Ectodermal cell (in vitro differentiated cells): ENCODE data around the gene MBNL2.
A peak's percentile ranks its signal among the peaks of the same experiment; 100 is the strongest.

ENCODE experiments used
- H3K27ac ChIP-seq: 2 replicates; pipeline ENCODE4 v1.7.0; 2013; ENCODE audit warnings: mild to moderate bottlenecking, low read depth, low read length; ENCODE audit not compliant: insufficient read depth, poor library complexity, severe bottlenecking
- H3K27me3 ChIP-seq: 2 replicates; pipeline ENCODE4 v1.7.0; 2013; ENCODE audit warnings: mild to moderate bottlenecking, low read length; ENCODE audit not compliant: insufficient read depth, control insufficient read depth, poor library complexity, severe bottlenecking
- H3K36me3 ChIP-seq: one replicate; pipeline ENCODE4 v1.7.0; 2013; ENCODE audit warnings: low read length; ENCODE audit not compliant: control insufficient read depth, insufficient read depth
- H3K4me1 ChIP-seq: one replicate; pipeline ENCODE4 v1.7.0; 2013; ENCODE audit warnings: low read length; ENCODE audit not compliant: control insufficient read depth, insufficient read depth
- H3K4me3 ChIP-seq: 2 replicates; pipeline ENCODE4 v1.7.0; 2013; ENCODE audit warnings: low read depth, low read length, control low read depth; ENCODE audit not compliant: insufficient read depth
- H3K9me3 ChIP-seq: 2 replicates; pipeline ENCODE4 v1.7.0; 2013; ENCODE audit warnings: mild to moderate bottlenecking, low read length, moderate library complexity; ENCODE audit not compliant: control insufficient read depth
- WGBS, 2 experiments: methylation state at CpG; one replicate each; pipeline ENCODE4 v1.1.7; 2013; ENCODE audit warnings: missing lambda C conversion rate in 2 of 2; 5-methylcytosine and 5-hydroxymethylcytosine counted together

MBNL2 gene

DNA sequence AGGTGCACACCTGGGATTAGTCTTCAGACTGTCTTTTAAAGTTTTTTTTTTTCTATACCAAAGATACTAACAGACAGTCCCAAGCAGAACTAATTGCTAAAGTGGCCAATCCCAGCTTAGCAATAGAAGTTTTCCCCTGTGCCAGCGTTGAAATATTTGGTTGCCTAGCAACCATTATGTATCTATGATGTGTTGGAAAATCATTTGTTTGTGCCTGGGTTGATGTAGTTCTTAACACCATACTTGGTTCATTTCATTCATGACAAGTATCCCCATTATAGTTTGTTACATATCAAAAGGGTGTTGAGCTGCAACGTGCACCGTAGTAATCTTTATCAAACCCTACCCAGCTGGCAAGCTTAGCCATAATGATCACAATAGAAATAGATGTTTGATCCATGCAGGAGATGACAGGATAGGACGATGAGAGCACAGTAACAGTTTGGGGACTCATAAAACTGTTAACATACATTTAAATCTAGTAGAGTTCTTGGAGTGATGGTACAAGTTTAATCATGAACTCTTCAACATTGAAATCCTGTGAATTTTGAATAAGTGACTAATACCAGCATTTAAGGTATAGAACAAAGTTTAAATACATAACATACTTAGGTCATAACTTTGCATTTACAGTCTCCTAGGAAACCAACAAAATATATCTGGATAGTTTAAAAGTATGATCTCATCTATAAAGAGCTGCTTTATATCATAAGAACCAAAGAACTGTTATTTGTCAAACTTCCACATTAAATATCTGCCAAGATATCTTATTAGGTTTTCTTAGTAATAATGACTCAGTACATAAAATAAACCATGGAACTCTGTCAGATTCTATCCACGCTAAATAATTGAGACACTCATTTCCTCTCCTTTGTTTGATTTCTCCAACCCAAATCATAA, 73.4 kb downstream of the MBNL2 start:
- no peaks in the 10 kb centered on the region for H3K36me3 ChIP-seq
- 89% methylated on average over 3 to 5 of the region's 5 CpGs for WGBS, 2 experiments
- no peak overlapping the region for H3K27ac ChIP-seq
- no peaks in the 10 kb centered on the region for H3K9me3 ChIP-seq
- H3K4me1 ChIP-seq, result no peaks in the 10 kb centered on the region
- H3K4me3 ChIP-seq, result no peak overlapping the region
- H3K27me3 ChIP-seq, result no peaks in the 10 kb centered on the region

DNA sequence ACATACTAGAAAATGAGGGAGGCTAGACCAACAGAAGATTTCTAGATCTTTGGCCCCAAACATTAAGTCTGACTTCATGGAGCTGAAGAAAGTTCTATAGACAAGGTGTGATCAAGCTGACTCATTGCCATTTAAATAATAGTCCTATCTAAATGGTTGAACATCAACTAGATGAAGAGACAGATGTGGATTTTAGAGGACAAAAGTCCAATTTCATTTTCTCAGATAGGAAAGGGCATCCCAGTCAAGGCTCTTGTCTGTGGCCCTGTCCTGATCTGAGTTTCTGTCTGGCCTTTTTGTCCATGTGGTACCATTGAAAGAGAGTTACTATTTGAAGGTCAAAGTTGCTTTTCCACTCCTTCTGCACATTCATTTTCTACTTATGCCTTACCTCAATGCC, 74.6 kb downstream of the MBNL2 start:
- Histone ChIP-seq H3K27ac (no peak overlapping the region), H3K27me3 (no peaks in the 10 kb centered on the region)

DNA sequence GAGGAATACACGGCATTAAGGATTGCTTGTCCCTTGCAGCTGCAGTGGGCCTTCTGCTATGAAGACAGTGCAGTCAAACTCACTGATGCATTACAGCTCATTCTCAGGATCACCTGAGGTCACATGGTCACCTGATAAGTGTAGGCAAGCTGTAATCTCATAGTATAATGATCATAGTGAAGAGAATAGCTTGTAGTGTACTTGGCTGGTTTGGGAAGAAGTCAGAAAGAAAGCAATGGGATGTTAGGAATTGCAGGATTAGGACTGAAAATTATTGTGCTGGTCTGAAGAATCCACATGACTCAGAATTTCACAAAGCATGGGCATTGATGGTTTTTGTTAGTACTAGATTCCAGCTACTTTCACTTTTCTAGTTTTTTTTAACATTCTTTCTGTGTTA, 76.7 kb downstream of the MBNL2 start:
- H3K4me3 ChIP-seq, result no peak overlapping the region
- no peak overlapping the region for H3K27ac ChIP-seq
- H3K9me3 ChIP-seq, result no peaks in the 10 kb centered on the region
- H3K27me3 ChIP-seq, result no peaks in the 10 kb centered on the region
- H3K4me1 ChIP-seq, result no peaks in the 10 kb centered on the region
- H3K36me3 ChIP-seq, result no peaks in the 10 kb centered on the region
- 93 to 100% methylated on average over 1 of the region's 1 CpG for WGBS, 2 experiments

More for the DNA sequence above, 74.6 kb downstream of the MBNL2 start:
- Histone ChIP-seq H3K4me1 (no peaks in the 10 kb centered on the region), H3K4me3 (no peak overlapping the region), H3K9me3 (no peaks in the 10 kb centered on the region), H3K36me3 (no peaks in the 10 kb centered on the region)

DNA sequence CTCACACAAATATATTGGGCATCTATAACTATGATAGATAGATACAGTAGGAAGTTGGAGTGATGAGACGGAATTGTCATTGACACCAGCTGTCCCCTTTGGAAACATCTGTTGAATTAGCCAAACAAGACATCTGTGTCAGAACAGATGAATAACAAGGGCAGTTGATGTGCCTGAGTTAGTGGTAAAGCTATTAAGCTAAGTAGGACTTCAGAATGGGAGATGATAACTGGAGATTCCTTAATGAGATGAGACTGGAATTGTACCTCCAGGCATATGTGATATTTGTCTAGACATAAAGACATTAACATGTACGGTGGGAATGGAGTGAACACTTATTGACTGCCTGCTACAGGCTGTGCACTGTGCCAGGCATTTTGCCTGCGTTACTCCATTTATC, 78.7 kb downstream of the MBNL2 start:
- no peak overlapping the region for H3K4me3 ChIP-seq
- 63 to 100% methylated on average over 1 to 3 of the region's 3 CpGs for WGBS, 2 experiments
- no peaks in the 10 kb centered on the region for H3K27me3 ChIP-seq
- H3K36me3 ChIP-seq, result no peaks in the 10 kb centered on the region
- H3K9me3 ChIP-seq, result no peaks in the 10 kb centered on the region
- no peaks in the 10 kb centered on the region for H3K4me1 ChIP-seq
- H3K27ac ChIP-seq, result no peak overlapping the region

DNA sequence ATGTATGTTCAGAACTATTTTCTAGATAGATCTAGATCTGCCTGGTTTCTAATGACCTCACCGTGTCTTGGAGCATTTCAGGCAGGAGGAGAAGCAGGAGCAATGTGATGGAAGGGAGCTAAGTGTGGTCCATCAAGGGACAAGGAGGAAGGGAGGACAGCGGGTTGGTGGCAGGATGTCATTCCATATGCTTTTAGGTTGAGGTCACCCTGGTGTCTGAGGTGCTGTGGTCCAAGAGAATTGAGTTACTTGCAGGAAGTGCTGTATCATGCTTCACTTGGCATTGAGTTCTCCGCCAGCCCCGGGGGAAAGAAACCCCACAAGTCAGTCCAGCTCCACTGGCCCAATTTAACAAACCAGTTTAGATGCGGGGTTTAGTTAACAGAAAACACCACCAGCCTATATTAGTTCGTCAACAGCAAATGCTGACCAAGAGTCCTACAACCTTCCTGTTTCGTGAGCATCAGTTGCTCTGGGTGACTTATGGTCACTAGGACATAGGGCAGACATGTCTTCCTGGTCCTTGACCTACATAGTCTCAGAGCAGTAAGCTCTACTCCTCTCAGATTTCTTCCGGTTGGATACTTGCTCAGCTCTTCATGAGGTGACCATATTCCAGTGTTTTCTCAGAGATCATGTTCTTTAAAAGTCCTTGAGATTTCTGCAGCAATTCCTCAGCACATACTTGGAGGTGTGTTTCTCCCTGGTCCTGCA, 79.4 kb downstream of the MBNL2 start:
- Histone ChIP-seq H3K9me3 (no peaks in the 10 kb centered on the region), H3K4me3 (no peak overlapping the region), H3K27me3 (no peaks in the 10 kb centered on the region), H3K27ac (no peak overlapping the region), H3K36me3 (no peaks in the 10 kb centered on the region), H3K4me1 (peaks cover 1% of the 10 kb centered on the region)
- WGBS, 2 experiments, result 94 to 95% methylated on average over 8 of the region's 8 CpGs

DNA sequence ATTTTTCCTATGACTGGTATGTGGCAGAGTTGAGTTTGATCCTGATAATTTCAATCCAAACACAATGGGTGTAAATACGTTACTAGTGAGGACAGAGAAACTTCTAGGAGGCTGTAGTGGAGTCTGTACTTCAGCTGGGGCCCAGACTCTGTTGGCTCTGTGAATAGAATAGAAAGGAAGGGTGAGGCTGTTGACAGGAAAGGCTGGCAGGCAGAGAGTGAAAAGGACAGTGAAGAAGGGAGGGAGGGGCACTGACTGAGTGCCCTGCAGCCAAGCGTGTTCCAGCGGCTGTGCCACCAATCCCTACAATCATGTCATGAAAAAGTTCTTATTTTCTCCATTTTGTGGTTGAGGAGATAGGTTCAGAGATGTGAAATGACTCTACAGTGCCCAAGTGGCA, 80.5 kb downstream of the MBNL2 start:
- Histone ChIP-seq H3K36me3 (no peaks in the 10 kb centered on the region), H3K9me3 (no peaks in the 10 kb centered on the region), H3K4me1 (peaks cover 4% of the 10 kb centered on the region), H3K27me3 (no peaks in the 10 kb centered on the region), H3K4me3 (no peak overlapping the region), H3K27ac (no peak overlapping the region)
- 95 to 96% methylated on average over 3 of the region's 3 CpGs for WGBS, 2 experiments

DNA sequence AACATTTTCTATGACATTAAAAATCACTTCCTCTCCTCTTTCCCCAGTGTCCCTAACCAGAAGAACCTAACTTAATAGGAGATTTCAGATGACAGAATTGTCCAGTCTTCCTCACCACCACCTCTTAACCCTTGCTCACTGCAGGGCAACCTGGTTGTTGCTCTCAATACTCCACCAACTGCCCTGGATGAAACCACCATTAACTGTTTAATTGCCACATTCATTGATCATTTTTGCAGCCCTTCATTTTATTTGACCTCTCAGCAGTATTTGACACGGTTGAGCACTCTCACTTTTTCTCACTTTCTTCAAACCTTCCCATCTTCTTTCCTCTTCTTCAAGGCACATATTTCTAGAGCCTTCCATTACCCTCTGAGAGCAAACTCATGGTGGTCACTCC, 84.0 kb downstream of the MBNL2 start:
- Histone ChIP-seq H3K4me1 (peaks cover 13% of the 10 kb centered on the region), H3K9me3 (no peaks in the 10 kb centered on the region), H3K27ac (no peak overlapping the region), H3K27me3 (no peaks in the 10 kb centered on the region), H3K36me3 (no peaks in the 10 kb centered on the region), H3K4me3 (no peak overlapping the region)
- WGBS, 2 experiments, result 91 to 98% methylated on average over 1 of the region's 1 CpG

DNA sequence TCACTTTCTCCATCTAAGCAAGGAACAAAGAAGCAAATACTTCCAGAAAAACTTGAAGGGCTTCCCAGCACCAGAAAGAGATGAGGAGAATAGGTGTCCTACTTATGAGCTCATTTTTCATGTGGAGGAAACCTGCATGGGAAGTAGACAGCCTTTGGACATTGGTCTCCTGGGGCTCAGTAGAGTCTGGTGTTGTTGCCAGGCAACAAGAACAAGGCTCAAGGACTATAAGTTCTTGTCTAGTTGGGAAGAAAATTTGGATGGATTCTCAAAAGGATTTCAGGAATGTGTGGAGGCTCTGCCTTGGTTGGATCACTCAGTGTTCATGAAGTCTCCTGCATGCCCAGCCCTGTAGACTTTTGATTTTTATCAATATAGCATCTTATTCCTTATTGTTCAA, 84.5 kb downstream of the MBNL2 start:
- Histone ChIP-seq H3K4me1 (peaks cover 13% of the 10 kb centered on the region), H3K9me3 (no peaks in the 10 kb centered on the region), H3K4me3 (no peak overlapping the region), H3K36me3 (no peaks in the 10 kb centered on the region), H3K27ac (no peak overlapping the region), H3K27me3 (no peaks in the 10 kb centered on the region)

DNA sequence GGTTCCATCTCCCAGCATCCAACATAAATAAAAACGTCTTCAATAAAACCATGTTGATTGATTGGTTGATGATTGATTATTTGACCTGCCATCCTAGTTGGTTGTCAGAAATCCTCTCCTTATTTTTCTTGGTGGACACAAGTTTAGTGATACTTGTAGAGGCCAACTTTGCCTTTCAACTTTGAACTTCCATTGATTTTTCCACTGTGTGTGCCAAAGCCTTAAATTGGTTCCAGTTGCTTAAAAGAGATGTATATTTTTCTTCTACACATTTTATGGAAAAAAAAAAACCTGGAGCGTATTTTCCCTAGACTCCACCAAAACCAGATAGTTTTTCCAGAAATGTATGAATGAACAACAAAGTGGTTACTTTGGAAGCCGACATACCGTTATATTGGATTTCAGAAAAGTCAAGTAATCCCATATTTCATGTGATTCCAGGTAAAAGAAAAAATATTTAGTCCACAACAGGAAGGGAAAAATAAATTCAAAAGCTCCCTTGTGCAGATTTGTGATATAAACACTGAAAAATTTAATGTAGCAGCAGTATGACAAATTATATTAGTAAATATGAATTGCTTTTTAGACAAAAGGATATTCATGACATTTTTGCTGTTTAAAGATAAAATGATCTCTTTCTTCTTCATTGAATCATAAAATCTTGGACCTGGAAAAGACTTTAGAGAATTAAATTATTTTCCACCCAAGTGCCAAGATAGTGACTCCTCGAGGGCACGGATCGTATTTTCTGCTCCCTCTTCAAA, 85.2 kb downstream of the MBNL2 start:
- H3K36me3 ChIP-seq, result no peaks in the 10 kb centered on the region
- 92 to 100% methylated on average over 3 to 7 of the region's 7 CpGs for WGBS, 2 experiments
- no peak overlapping the region for H3K4me3 ChIP-seq
- peak overlapping the region; percentile 77 for H3K27ac ChIP-seq
- H3K9me3 ChIP-seq, result no peaks in the 10 kb centered on the region
- H3K27me3 ChIP-seq, result no peaks in the 10 kb centered on the region
- peaks cover 13% of the 10 kb centered on the region for H3K4me1 ChIP-seq
